ENCODE results near the gene KRT77.

DNA sequence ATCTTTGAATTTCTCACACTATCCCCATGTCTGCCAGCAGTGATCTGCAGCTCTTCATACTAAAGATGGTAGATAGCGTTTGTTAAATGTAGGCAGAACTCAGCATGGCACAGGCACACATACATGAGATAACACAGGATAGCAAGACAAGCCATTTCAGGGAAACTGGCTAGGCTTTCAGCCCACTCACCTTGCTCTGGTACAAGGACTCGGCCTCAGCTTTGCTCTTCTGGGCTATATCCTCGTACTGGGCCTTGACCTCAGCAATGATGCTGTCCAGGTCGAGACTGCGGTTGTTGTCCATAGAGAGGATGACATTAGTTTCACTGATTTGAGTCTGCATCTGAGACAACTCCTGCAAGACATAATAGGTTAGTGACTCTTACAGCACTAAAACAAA is 26.2 kb downstream of the KRT77 start:
- TF ChIP-seq, protein P1, sequence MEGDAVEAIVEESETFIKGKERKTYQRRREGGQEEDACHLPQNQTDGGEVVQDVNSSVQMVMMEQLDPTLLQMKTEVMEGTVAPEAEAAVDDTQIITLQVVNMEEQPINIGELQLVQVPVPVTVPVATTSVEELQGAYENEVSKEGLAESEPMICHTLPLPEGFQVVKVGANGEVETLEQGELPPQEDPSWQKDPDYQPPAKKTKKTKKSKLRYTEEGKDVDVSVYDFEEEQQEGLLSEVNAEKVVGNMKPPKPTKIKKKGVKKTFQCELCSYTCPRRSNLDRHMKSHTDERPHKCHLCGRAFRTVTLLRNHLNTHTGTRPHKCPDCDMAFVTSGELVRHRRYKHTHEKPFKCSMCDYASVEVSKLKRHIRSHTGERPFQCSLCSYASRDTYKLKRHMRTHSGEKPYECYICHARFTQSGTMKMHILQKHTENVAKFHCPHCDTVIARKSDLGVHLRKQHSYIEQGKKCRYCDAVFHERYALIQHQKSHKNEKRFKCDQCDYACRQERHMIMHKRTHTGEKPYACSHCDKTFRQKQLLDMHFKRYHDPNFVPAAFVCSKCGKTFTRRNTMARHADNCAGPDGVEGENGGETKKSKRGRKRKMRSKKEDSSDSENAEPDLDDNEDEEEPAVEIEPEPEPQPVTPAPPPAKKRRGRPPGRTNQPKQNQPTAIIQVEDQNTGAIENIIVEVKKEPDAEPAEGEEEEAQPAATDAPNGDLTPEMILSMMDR (conservative IDR thresholded peaks at IDR 0.05; ENCODE audit: low read length) = no peak
- no peak for TF ChIP-seq EZH2phosphoT487 (IDR thresholded peaks at IDR 0.05; ENCODE audit: borderline replicate concordance, low read depth, low read length)

All from OCI-LY7 (cell line).